ENCODE data around the gene GPR171. TPM values are rescaled to one million over a fixed set of nuclear protein-coding genes. Genes with fewer than 3 reads are reported as not detected.

The GPR171 gene
- total and polyA plus RNA-seq, 4 donors: 0.87 to 2.7 (median 1.7) TPM

- DNase-seq (peak; percentile 70 to 77 (median 73)), ATAC-seq (ENCODE audit: insufficient read depth, low FRiP score) (peak; percentile 81)
- WGBS, 2 donors: 27 to 32% methylated on average over 7 of the region's 7 CpGs
- TF ChIP-seq CTCF (IDR thresholded peaks at IDR 0.05; ENCODE audit: control extremely low read depth, extremely low read depth): peak; percentile 48
- Histone ChIP-seq H3K9me3 (ENCODE audit: control insufficient read depth in 4 of 4, insufficient read depth in 3 of 4, low read length in 3 of 4) (no peaks in the 10 kb centered on the region), H3K27ac (ENCODE audit: low read depth in 1 of 2, low read length in 1 of 2) (no peak overlapping the region), H3K9ac (ENCODE audit: insufficient read depth in 1 of 2, low read length in 2 of 2) (no peak overlapping the region), H3K4me1 (ENCODE audit: control insufficient read depth in 5 of 5, insufficient read depth in 5 of 5, low read length in 5 of 5) (peaks cover 0 to 4% (median 2%) of the 10 kb centered on the region in 5 donors), H3K4me3 (no peak overlapping the region), H3K27me3 (ENCODE audit: control insufficient read depth in 3 of 3, insufficient read depth in 3 of 3, low read length in 2 of 3) (no peaks in the 10 kb centered on the region), H3K36me3 (ENCODE audit: control insufficient read depth in 4 of 4, insufficient read depth in 4 of 4, low read length in 4 of 4) (no peaks in the 10 kb centered on the region)
Observed at GRCh38 chr3:151168269-151169094, 34.5 kb downstream of the GPR171 start.

DNA sequence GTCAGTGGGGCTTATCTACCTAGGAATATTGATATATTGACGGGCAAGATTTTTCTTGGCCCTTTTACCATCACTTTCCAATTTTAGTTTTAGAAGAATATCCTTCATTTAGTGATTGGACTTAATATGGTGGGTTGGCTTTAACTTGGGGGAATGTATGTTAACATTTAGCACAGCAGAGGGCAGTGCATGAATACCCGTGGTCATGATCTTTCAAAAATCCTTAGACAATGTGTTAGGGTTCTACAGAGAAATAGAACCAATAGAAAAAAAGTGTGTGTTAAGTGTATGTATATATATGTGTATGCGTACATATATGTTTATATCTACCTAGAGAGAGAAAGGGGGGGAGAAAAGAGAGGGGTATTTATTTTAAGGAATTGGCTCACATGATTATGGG, 36.9 kb downstream of the GPR171 start:
- H3K36me3 ChIP-seq (ENCODE audit: control insufficient read depth in 4 of 4, insufficient read depth in 4 of 4, low read length in 4 of 4): no peaks in the 10 kb centered on the region
- H3K27ac ChIP-seq (ENCODE audit: low read depth in 1 of 2, low read length in 1 of 2): no peak overlapping the region
- no peak for TF ChIP-seq CTCF (IDR thresholded peaks at IDR 0.05; ENCODE audit: control extremely low read depth, extremely low read depth)
- 83 to 85% methylated on average over 3 of the region's 3 CpGs for WGBS, 2 donors
- no peak for ATAC-seq (ENCODE audit: insufficient read depth, low FRiP score)
- H3K4me1 ChIP-seq (ENCODE audit: control insufficient read depth in 5 of 5, insufficient read depth in 5 of 5, low read length in 5 of 5): peaks cover 0 to 4% (median 0%) of the 10 kb centered on the region in 5 donors
- H3K9me3 ChIP-seq (ENCODE audit: control insufficient read depth in 4 of 4, insufficient read depth in 3 of 4, low read length in 3 of 4): no peaks in the 10 kb centered on the region
- no peak for DNase-seq
- H3K9ac ChIP-seq (ENCODE audit: insufficient read depth in 1 of 2, low read length in 2 of 2): no peak overlapping the region
- no peaks in the 10 kb centered on the region for H3K27me3 ChIP-seq (ENCODE audit: control insufficient read depth in 3 of 3, insufficient read depth in 3 of 3, low read length in 2 of 3)
- no peak overlapping the region for H3K4me3 ChIP-seq

- H3K9ac ChIP-seq (ENCODE audit: insufficient read depth in 1 of 2, low read length in 2 of 2): no peak overlapping the region
- H3K36me3 ChIP-seq (ENCODE audit: control insufficient read depth in 4 of 4, insufficient read depth in 4 of 4, low read length in 4 of 4): no peaks in the 10 kb centered on the region
- no peak for TF ChIP-seq CTCF (IDR thresholded peaks at IDR 0.05; ENCODE audit: control extremely low read depth, extremely low read depth)
- ATAC-seq (ENCODE audit: insufficient read depth, low FRiP score) (no peak), DNase-seq (no peak)
- no peaks in the 10 kb centered on the region for H3K27me3 ChIP-seq (ENCODE audit: control insufficient read depth in 3 of 3, insufficient read depth in 3 of 3, low read length in 2 of 3)
- no peaks in the 10 kb centered on the region for H3K9me3 ChIP-seq (ENCODE audit: control insufficient read depth in 4 of 4, insufficient read depth in 3 of 4, low read length in 3 of 4)
- H3K4me3 ChIP-seq: no peak overlapping the region
- H3K4me1 ChIP-seq (ENCODE audit: control insufficient read depth in 5 of 5, insufficient read depth in 5 of 5, low read length in 5 of 5): peaks cover 0 to 4% (median 0%) of the 10 kb centered on the region in 5 donors
- 88 to 92% methylated on average over 7 of the region's 7 CpGs for WGBS, 2 donors
- H3K27ac ChIP-seq (ENCODE audit: low read depth in 1 of 2, low read length in 1 of 2): no peak overlapping the region
Observed at GRCh38 chr3:151165226-151165625, 37.8 kb downstream of the GPR171 start.
